ENCODE measurements around the gene ZFYVE9.
A peak's percentile ranks its signal among the peaks of the same experiment; 100 is the strongest.

The ZFYVE9 gene

DNA sequence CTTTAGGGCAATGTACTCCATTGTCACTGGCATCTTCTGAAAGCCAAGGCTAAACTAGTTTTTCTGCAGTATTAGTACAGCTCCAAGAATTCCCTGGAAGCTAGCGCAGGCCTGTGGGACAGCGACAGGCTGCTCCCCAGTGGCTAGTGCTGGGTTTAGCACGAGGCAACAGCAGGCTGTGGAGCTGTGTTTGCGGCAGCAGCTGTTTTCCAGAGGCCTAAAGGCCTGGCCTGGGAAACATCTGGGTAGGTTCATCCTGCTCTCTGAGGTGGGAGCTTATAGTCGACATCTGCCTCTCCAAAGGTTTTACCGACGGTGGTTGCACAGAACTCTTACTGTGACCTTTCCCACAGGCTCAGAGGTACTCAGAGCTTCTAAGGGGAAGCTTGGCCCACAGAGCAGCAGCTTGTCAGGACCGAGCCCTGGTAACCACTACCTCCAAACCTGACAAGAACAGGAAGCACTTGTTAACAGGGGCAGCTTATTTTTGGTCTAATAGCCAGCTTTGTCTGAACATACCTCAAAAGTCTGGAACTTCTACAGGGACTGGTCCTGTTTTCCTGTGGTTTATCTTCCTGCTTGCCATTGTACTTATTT lies 206.9 kb downstream of the ZFYVE9 start:
- DNase-seq (ENCODE audit: low read depth, low spot score): no peak
- POLR2A ChIA-PET: interaction anchor here (0.6 to 1.6 kb wide), 4 partner anchors 12 to 303 kb away, joined by 3 read pairs; partner anchors contain the start of gene CC2D1B
- no peak overlapping the region for H3K4me3 ChIP-seq (ENCODE audit: low read depth, low read length)
- TF ChIP-seq, protein P1, sequence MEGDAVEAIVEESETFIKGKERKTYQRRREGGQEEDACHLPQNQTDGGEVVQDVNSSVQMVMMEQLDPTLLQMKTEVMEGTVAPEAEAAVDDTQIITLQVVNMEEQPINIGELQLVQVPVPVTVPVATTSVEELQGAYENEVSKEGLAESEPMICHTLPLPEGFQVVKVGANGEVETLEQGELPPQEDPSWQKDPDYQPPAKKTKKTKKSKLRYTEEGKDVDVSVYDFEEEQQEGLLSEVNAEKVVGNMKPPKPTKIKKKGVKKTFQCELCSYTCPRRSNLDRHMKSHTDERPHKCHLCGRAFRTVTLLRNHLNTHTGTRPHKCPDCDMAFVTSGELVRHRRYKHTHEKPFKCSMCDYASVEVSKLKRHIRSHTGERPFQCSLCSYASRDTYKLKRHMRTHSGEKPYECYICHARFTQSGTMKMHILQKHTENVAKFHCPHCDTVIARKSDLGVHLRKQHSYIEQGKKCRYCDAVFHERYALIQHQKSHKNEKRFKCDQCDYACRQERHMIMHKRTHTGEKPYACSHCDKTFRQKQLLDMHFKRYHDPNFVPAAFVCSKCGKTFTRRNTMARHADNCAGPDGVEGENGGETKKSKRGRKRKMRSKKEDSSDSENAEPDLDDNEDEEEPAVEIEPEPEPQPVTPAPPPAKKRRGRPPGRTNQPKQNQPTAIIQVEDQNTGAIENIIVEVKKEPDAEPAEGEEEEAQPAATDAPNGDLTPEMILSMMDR (IDR thresholded peaks at IDR 0.05; ENCODE audit: insufficient read depth, low read length, missing control alignments): peak; percentile 57
- CTCF ChIA-PET: interaction anchor here (0.7 to 2.4 kb wide), 15 partner anchors 9 to 452 kb away, joined by 3 to 39 read pairs (median 5); partner anchors contain the start of gene ZFYVE9

DNA sequence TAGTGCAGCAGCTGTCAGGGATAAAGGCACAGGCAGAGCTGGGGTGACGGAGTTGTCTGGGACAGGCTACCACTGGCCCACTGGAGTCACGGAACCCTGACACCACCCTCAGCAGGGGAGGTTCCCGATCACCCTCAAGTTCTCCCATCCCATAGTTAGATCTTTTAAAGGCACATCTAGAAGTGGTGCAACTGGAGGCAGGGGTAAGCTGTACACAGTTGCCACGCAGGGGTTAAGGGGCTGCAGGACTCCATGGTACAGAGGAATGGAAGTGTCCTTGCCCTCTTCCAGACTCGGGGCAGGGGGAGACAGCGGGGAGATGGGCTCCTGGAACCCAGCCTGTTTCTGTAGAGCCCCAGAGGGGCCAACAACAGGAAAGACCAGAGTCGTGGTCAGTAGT lies 210.8 kb downstream of the ZFYVE9 start:
- ChIA-PET POLR2A (interaction anchor here (0.6 kb wide), 1 partner anchor 193 kb away, joined by 3 read pairs; no protein-coding TSS in a partner anchor), CTCF (no interaction called here)
- no peak overlapping the region for H3K4me3 ChIP-seq (ENCODE audit: low read depth, low read length)
- TF ChIP-seq, protein P1 (IDR thresholded peaks at IDR 0.05; ENCODE audit: insufficient read depth, low read length, missing control alignments): no peak
- no peak for DNase-seq (ENCODE audit: low read depth, low spot score)

DNA sequence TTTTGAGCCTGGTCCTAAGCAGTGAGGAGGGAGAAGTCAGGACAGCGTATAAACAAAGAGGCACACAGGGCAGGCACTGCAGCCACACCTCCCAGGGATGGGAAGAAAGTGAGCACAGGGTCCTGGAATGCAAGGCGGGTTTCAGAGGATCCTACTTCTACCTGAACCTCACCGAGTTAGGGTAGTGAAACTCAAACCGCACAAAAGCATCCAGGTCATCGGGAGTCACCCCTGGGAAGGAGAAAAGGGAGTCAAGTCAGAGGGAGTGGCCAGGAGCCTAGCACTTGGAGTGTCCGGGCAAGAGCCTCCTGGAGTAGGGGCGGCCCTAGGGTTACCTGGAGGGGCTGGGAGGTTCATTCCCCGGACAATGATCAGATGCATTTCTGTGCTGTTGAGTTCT lies 213.5 kb downstream of the ZFYVE9 start:
- TF ChIP-seq, protein P1 (IDR thresholded peaks at IDR 0.05; ENCODE audit: insufficient read depth, low read length, missing control alignments): no peak
- no peak for DNase-seq (ENCODE audit: low read depth, low spot score)
- ChIA-PET POLR2A (no interaction called here), CTCF (no interaction called here)
- H3K4me3 ChIP-seq (ENCODE audit: low read depth, low read length): no peak overlapping the region

DNA sequence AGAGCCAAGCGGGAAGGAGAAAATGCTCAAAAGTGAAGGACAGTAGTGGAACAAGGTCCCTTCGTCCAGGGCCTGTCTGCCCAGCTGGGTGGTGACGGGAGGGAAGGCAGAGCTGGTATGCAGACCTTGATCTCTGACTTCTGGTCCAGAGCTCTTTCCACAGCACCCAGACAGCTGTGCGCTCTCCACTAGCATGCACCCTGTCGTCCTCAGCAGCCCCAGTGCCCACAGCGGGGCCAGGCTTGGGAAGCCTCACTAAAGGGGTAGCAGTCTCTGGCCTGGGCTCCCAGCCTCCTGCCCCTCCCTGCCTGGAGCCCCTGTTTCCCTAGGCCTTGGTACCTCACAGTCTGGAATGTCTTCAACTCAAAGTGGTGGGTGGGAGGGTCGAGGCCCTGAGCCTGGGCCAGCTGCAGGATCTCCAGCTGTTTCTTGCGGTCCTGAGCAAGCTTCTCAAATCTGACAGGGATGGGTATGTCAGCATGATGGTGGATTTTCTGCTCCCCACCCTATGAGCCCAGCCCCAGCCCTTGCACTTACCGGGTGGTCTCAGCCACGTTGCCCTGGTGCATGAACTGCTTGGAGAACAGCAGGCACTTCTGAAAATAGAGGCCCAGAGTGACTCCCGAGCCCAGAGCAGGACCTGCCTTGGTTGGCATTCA lies 214.1 kb downstream of the ZFYVE9 start:
- ChIA-PET CTCF (no interaction called here), POLR2A (no interaction called here)

DNA sequence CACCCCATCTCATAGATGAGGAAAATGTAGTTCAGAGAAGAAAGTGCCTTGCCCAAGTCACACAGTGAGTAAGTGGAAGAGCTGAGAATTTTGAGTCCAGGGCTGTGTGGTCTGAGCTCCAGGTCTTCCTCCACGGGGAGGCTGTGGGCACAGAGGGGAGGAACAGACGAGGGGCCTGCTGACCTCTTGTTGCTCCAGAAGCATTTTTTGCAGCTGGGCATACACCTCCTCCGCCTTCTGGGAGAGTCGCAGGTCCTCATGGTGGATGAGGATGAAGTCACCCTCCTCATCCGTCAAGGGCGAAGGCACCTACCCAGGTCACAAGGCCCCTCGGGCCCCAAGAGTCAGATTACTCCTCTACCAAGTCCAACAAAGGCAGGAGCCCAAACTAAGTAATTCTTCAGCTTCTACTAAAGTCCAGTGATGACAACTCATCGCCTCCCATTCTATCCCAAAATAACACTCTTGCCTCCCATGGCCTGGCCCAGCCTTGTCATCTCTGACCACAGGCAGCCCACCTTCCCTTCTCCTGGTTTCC lies 215.0 kb downstream of the ZFYVE9 start:
- ChIA-PET POLR2A (no interaction called here), CTCF (no interaction called here)
- H3K4me3 ChIP-seq (ENCODE audit: low read depth, low read length): no peak overlapping the region
- TF ChIP-seq, protein P1 (IDR thresholded peaks at IDR 0.05; ENCODE audit: insufficient read depth, low read length, missing control alignments): no peak
- no peak for DNase-seq (ENCODE audit: low read depth, low spot score)

More for the DNA sequence above, 214.1 kb downstream of the ZFYVE9 start:
- TF ChIP-seq, protein P1 (IDR thresholded peaks at IDR 0.05; ENCODE audit: insufficient read depth, low read length, missing control alignments): no peak
- no peak overlapping the region for H3K4me3 ChIP-seq (ENCODE audit: low read depth, low read length)
- no peak for DNase-seq (ENCODE audit: low read depth, low spot score)

DNA sequence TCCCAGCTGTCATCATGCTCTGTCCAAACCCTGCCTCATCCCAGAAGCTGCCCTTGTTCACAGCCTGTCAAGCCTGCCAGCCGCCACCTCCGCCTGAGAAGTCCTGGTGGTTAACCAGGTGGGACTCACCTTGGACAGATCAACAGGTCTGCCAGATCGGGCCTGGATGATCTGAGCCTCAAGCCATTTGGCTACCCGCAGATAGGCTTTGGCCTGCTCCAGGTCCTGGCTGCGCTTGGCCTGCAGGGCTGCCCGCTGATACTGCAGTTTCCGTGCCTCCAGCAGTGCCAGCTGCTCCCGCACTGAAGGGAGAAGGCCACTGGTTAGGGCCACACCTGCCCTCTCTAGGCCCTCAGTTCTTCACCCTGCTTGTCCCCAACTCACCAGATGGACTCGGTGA lies 215.5 kb downstream of the ZFYVE9 start:
- CTCF ChIA-PET: no interaction called here

More for the DNA sequence above, 215.5 kb downstream of the ZFYVE9 start:
- no peak for DNase-seq (ENCODE audit: low read depth, low spot score)
- TF ChIP-seq, protein P1 (IDR thresholded peaks at IDR 0.05; ENCODE audit: insufficient read depth, low read length, missing control alignments): no peak
- no peak overlapping the region for H3K4me3 ChIP-seq (ENCODE audit: low read depth, low read length)
- POLR2A ChIA-PET: no interaction called here
